Calu3 (cell line): ENCODE measurements around the gene MRPL55. TPM values are rescaled to one million over a fixed set of nuclear protein-coding genes. Genes with fewer than 3 reads are reported as not detected.

Experiments used
- BruUV-seq: library from RNA; stranded (reverse); fragments of 400-500 nt; replicated peaks from 2 replicates; lab custom pipeline; 2021; lab: Mats Ljungman, UMichigan
- CTCF ChIA-PET: fragments of 300-600 bp; sonication (Branson Sonifier 250); formaldehyde crosslinking; loops from one replicate; lab custom pipeline; 2022; ENCODE audit warnings: antibody characterized with exemption; lab: Charles Lee
- DNase-seq: peaks from one replicate; pipeline ENCODE4 v3.0.0; 2022
- H3K27ac Mint-ChIP-seq: one replicate; pipeline ENCODE4 v1.8.0; 2022; ENCODE audit warnings: mixed read lengths; ENCODE audit not compliant: unreplicated experiment
- H3K27me3 Mint-ChIP-seq: one replicate; pipeline ENCODE4 v1.8.0; 2022; ENCODE audit warnings: mixed read lengths; ENCODE audit not compliant: unreplicated experiment
- H3K36me3 Mint-ChIP-seq: one replicate; pipeline ENCODE4 v1.8.0; 2022; ENCODE audit warnings: mild to moderate bottlenecking, moderate library complexity, mixed read lengths; ENCODE audit not compliant: insufficient read depth, unreplicated experiment
- H3K4me1 Mint-ChIP-seq: one replicate; pipeline ENCODE4 v1.8.0; 2022; ENCODE audit warnings: mild to moderate bottlenecking, low read depth, mixed read lengths; ENCODE audit not compliant: unreplicated experiment
- H3K4me3 Mint-ChIP-seq: one replicate; pipeline ENCODE4 v1.8.0; 2022; ENCODE audit warnings: mild to moderate bottlenecking, low read depth, moderate library complexity, mixed read lengths; ENCODE audit not compliant: unreplicated experiment
- H3K9me3 Mint-ChIP-seq: one replicate; pipeline ENCODE4 v1.8.0; 2022; ENCODE audit warnings: low read depth, mixed read lengths; ENCODE audit not compliant: unreplicated experiment
- CTCF ChIP-seq: fragments of 200-600 bp; IDR thresholded peaks from one replicate; pipeline ENCODE4 v1.8.0; 2022; ENCODE audit warnings: antibody characterized with exemption; ENCODE audit not compliant: unreplicated experiment
- intact Hi-C: fragments of 100-400 bp; cut with micrococcal nuclease; formaldehyde crosslinking; loops from one replicate; pipeline ENCODE4 v1.10.0; 2022; ENCODE audit not compliant: unreplicated experiment
- total RNA-seq: library from RNA; stranded (reverse); gene quantifications from 2 replicates; pipeline ENCODE4 v1.2.3, GENCODE V29; 2022

MRPL55 gene
- total RNA-seq, 1 experiment from 2014 or later = 72.3 TPM

DNA sequence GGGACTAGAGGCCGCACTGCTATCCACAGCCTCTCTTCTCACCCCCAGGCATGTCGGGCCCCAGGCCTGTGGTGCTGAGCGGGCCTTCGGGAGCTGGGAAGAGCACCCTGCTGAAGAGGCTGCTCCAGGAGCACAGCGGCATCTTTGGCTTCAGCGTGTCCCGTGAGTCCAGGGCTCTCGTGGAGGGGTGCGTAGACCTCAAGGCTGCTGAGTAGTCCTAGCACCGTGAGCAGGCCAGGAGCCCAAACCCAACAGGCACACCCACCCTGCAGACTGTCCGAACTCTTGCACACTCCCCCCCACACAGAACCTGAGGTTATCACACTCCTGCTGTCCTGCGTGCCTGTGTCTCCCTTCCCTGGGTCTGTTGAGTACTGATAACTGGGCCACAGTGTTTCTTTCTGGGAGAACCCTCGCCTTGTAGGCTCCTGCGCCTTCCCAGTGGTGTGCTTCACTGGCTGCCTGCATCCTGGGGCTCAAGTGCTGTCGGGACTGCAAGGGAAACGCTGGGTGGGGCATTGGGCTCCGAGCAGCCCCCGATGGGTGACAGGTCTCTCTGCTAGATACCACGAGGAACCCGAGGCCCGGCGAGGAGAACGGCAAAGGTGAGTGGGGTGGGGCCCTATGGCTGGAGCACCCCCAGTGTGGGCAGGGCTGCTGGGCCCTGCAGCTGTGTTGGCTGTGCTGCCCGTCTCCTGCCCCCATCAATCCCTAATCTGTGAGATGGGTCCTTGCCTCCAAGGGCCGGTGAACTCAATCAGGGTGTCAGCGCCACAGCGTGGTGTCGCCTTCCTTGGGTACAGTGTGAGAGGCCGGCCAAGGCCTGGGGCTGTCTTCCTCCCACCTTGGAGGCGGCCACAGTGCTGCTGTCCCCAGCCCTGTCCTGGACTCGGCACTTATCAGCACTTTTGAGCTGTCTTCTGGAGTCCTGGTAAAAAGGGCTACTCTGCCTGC lies 36.6 kb upstream of the MRPL55 start:
- no peak for DNase-seq
- peaks cover 65% of the 10 kb centered on the region for H3K36me3 Mint-ChIP-seq
- no peaks in the 10 kb centered on the region for H3K27me3 Mint-ChIP-seq
- TF ChIP-seq CTCF = no peak
- H3K9me3 Mint-ChIP-seq = no peaks in the 10 kb centered on the region
- peaks cover 20% of the 10 kb centered on the region for H3K4me1 Mint-ChIP-seq
- intact Hi-C loops = no loop called here
- CTCF ChIA-PET = no interaction called here
- BruUV-seq = no TSS peak
- H3K4me3 Mint-ChIP-seq = no peak overlapping the region
- H3K27ac Mint-ChIP-seq = no peak overlapping the region

- TF ChIP-seq CTCF = no peak
- CTCF ChIA-PET = interaction anchor here (1.0 kb wide), 1 partner anchor 20 kb away, joined by 3 read pairs; the partner anchor contains the start of gene IBA57
- Mint-ChIP-seq H3K9me3 (no peaks in the 10 kb centered on the region), H3K27me3 (no peaks in the 10 kb centered on the region), H3K27ac (no peak overlapping the region), H3K4me1 (peaks cover 20% of the 10 kb centered on the region), H3K36me3 (peaks cover 65% of the 10 kb centered on the region), H3K4me3 (no peak overlapping the region)
- DNase-seq = no peak
- intact Hi-C loops = no loop called here
- no TSS peak for BruUV-seq
Measured at GRCh38 chr1:228144993-228145343, 35.9 kb upstream of the MRPL55 start.

DNA sequence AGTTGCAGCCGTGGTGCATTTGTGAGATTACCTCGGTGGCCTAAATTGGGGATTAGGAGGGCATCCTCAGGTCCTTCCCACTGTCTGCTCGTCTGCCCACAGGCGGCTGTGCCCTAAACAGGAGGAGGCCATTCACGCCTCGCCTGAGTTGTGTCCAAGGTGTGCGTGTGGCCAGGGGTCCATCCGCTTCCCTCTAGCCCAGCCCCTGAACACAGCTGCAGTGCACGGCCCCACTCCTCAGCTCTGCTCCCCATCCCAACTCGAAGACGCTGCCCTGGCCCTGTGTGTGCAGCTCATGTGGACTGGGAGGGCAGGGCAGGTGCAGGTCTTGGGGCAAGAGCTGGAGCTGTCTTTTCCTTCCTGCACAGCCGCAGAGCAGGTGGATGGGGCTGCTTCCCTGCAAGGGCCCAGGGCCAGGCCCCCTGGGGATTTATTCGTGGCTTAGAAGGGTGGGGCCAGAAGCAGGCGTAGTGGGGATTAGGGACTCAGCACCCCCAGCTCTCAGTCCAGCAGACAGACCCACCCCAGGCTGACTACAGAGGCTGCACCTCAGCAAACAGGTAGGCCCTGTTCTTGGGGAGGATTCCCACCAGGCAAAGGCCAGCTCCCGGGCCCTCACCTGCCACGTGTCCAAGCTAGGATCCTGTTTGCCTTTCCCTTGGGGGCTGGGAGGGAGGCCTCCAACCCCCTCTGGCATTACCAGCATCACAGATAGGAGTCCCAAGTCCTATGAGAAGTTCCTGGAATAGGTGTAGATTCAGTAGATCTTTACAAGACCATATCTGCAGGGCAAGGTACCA lies 35.3 kb upstream of the MRPL55 start:
- H3K4me3 Mint-ChIP-seq = peak overlapping the region; percentile 84
- DNase-seq = no peak
- no peak for TF ChIP-seq CTCF

GRCh38 chr1:228143480-228144192 lies 34.5 kb upstream of the MRPL55 start:
- Mint-ChIP-seq H3K4me1 (peaks cover 20% of the 10 kb centered on the region), H3K27me3 (no peaks in the 10 kb centered on the region), H3K4me3 (peak overlapping the region; percentile 84), H3K9me3 (no peaks in the 10 kb centered on the region), H3K36me3 (peaks cover 59% of the 10 kb centered on the region), H3K27ac (peak overlapping the region; percentile 18)
- no peak for DNase-seq
- intact Hi-C loops = no loop called here
- BruUV-seq = no TSS peak
- CTCF ChIA-PET = no interaction called here
- TF ChIP-seq CTCF = no peak

More for the DNA sequence above, 35.3 kb upstream of the MRPL55 start:
- Mint-ChIP-seq H3K27ac (no peak overlapping the region), H3K36me3 (peaks cover 65% of the 10 kb centered on the region), H3K27me3 (no peaks in the 10 kb centered on the region), H3K9me3 (no peaks in the 10 kb centered on the region), H3K4me1 (peaks cover 20% of the 10 kb centered on the region)
- no TSS peak for BruUV-seq
- CTCF ChIA-PET = interaction anchor here (1.0 kb wide), 1 partner anchor 21 kb away, joined by 3 read pairs; the partner anchor contains the start of gene IBA57
- intact Hi-C loops = no loop called here
